ENCODE results near the gene CDK8. TPM values are rescaled to one million over a fixed set of nuclear protein-coding genes. Genes with fewer than 3 reads are reported as not detected.

Gene CDK8
- total and polyA plus RNA-seq, 9 of the 15 experiments (the other 6 are each of a cell fraction or from before 2014, with no cell fraction given) = 11.3 to 33.7 (median 20.3) TPM

GRCh38 chr13:26324867-26325266, 70.9 kb downstream of the CDK8 start:
- Histone ChIP-seq H3K4me1 (replicated peaks in 1 of 2; ENCODE audit: control insufficient read depth in 2 of 2, insufficient read depth in 2 of 2, low read length in 2 of 2) (no peaks in the 10 kb centered on the region), H3K79me2 (ENCODE audit: control insufficient read depth, insufficient read depth, low read length) (peaks cover 4% of the 10 kb centered on the region; the same call in 1 of the 3 replicates), H3K27ac (ENCODE audit: extremely low read depth, low read depth, low read length) (no peak overlapping the region), H3K9me1 (ENCODE audit: control insufficient read depth, insufficient read depth, low read length) (no peaks in the 10 kb centered on the region), H3K36me3 (ENCODE audit: control insufficient read depth, insufficient read depth, low read length) (no peaks in the 10 kb centered on the region), H3K27me3 (ENCODE audit: control insufficient read depth in 2 of 2, insufficient read depth in 2 of 2, low read length in 2 of 2) (no peaks in the 10 kb centered on the region), H3K9ac (ENCODE audit: insufficient read depth in 1 of 2, low read depth in 2 of 2, low read length in 2 of 2) (no peak overlapping the region), H3K4me2 (ENCODE audit: insufficient read depth, low read length) (no peak overlapping the region), H3K9me3 (replicated peaks; ENCODE audit: control insufficient read depth, insufficient read depth, low read depth, low read length) (no peaks in the 10 kb centered on the region), H3K4me3 (no peak overlapping the region), H4K20me1 (replicated peaks; ENCODE audit: control insufficient read depth, insufficient read depth, low read length) (0 out of 2 replicates have a peak, but pooled peaks cover 2% of the 10 kb centered on the region), H2AFZ (ENCODE audit: low read depth, low read length) (no peak overlapping the region)
- no peak for DNase-seq (ENCODE audit: extremely low read depth in 1 of 4, low spot score in 3 of 4)
- POLR2A ChIA-PET = interaction anchor here (0.6 kb wide), 1 partner anchor 67 kb away, joined by 3 read pairs; no protein-coding TSS in a partner anchor
- intact Hi-C loops (cut with micrococcal nuclease) = no loop called here
- TF ChIP-seq ILF3 (IDR thresholded peaks at IDR 0.05; ENCODE audit: borderline replicate concordance) (no peak), PBX2 (CRISPR knock-in tag; IDR thresholded peaks at IDR 0.05; ENCODE audit: low read depth) (no peak), PBX2 (tag; conservative IDR thresholded peaks at IDR 0.05; ENCODE audit: low read depth) (no peak), ZNF639 (CRISPR knock-in tag; conservative IDR thresholded peaks at IDR 0.05 in 1 of 2, IDR thresholded peaks at IDR 0.05 in 1 of 2) (no peak), FOXP1 (CRISPR knock-in tag; IDR thresholded peaks at IDR 0.05) (no peak), GATA2 (CRISPR knock-in tag; IDR thresholded peaks at IDR 0.05) (no peak), DACH1 (IDR thresholded peaks at IDR 0.05; ENCODE audit: partially characterized antibody) (no peak), SP1 (CRISPR knock-in tag; IDR thresholded peaks at IDR 0.05) (no peak), GATAD2B (IDR thresholded peaks at IDR 0.05; ENCODE audit: borderline replicate concordance) (no peak), CBX1 (IDR thresholded peaks at IDR 0.05; ENCODE audit: low read depth) (no peak)
- ATAC-seq = no peak
- CTCF ChIA-PET (ENCODE audit: low intra/inter-chr PET ratio) = no interaction called here
- no TSS peak for BruUV-seq (replicated peaks)
- in situ Hi-C loops (cut with MboI) = no loop called here
- FAIRE-seq = no peak

Measured in K562 (cell line).